Hematopoietic multipotent progenitor cell (in vitro differentiated cells): ENCODE measurements around the gene PAPPA2. TPM values are rescaled to one million over a fixed set of nuclear protein-coding genes. Genes with fewer than 3 reads are reported as not detected.
A peak's percentile ranks its signal among the peaks of the same experiment; 100 is the strongest.

ENCODE experiments used
- DNase-seq, 3 donors: peaks; one replicate each; pipeline ENCODE4 v3.0.0-alpha.2; 2011 to 2015; ENCODE audit warnings: low read depth in 2 of 3, low spot score in 2 of 3
- total RNA-seq: library from RNA; depleted of rRNA; stranded (reverse); fragments of >200 nt; gene quantifications from one replicate; pipeline ENCODE4 v1.2.3, GENCODE V29; 2012

The PAPPA2 gene
- total RNA-seq, 1 donor = under 0.01 TPM

DNA sequence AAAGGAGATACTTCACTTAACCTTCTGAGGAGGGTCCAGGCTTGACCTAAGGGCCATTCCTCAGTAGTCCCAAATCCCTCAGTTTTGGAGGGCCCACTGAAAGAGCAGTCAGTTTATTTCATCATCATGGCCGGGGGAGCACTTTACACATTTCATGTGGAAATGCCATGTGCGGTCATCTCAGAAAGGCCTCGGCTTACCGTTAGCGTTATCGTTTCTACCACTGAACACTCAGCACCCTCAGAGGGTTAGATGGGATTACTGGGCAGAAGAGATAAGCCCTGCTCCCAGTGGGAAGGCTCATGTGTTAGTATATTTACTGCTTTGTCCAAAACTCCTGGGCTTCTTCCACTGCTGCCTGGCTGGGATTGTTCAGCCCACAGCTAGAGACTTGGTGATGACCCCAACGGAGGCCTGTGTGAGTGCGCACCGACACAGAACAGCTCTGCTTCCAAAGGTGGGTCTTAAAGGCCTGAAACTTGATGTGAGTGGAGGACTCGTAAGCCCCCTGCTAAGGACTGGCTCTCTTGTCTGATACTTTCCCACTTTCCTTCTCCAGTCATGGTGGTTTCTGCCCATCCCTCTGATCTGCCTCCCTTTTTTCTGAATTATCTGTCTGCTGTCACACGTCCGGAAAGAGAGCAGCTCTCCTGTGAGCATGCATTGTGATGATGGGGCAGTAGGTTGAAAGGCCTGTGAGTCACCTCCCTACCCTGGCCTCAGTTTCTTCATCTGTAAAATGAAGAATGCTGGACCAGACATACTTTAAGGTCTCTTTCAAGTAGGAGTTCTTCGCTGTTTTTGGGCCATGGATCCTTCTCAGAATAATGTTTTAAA, 417.0 kb downstream of the PAPPA2 start:
- no peak for DNase-seq

DNA sequence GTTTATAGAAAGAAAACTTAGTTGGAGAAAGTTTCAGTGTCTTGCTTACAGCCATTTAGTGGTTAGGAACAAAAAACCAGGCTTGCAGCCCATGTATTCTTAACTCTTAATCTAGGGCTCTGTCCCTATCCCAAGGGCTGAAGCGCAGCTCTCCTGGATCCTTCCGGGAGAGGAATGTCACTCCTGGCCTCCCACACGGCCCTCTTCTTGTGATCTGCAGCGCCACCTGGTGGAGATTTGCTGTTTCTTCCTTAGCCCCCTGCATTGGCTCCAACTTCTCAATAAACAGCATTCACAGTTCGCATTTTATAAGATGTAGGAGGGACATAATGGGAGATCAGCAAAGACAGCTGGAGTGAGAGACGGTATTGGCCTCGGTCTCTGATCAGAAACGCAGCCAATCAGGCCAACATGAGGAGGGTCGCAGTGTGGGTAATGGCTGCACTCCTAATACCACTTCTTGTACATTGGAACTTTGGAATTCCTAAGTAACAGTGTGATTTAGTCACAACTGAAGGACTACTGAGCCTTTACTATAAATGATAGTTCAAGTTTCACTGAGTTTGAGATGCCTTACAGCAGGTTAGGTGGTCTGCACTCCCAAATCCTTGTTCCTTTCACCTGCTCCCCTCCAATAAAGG, 418.1 kb downstream of the PAPPA2 start:
- DNase-seq = peak in 2 of 3 donors; percentile 36 to 62

DNA sequence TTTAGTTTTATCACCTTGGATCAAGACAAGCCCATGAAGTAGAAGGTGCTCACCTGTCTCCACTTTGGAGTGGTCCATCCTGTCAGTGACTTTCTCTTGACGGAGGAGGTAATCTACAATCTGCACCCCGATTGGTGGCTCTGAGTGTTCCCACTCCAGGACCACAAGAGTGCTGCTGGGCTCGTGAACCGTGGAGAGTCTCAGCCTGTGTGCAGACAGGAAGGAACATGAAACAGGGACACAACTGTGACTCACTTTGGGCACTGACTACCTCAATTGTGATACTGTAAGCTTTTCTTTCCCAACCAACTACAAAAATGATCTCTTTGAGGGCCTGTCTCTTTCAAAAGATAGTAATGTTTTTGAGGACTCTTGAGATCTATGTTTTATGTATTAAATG, 421.3 kb downstream of the PAPPA2 start:
- no peak for DNase-seq

DNA sequence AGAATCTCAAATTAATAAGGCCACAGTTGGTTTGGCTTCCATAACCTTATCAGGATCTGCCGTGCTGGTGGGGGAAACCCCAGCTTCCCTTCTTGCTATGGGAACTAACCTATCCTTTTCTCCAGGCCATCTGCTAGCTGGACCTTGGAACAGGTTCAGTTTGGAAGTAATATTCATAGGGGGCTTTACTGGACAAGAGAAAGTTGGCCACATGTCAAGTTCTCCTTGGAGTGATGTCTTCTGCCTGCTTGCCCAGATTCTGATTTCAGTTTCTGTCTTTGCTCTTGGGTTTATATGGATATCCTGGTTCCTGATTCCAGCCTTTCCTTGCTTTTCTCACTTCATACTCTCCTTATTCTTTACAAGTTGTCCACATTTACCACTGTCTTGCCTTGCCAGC, 421.9 kb downstream of the PAPPA2 start:
- no peak for DNase-seq

DNA sequence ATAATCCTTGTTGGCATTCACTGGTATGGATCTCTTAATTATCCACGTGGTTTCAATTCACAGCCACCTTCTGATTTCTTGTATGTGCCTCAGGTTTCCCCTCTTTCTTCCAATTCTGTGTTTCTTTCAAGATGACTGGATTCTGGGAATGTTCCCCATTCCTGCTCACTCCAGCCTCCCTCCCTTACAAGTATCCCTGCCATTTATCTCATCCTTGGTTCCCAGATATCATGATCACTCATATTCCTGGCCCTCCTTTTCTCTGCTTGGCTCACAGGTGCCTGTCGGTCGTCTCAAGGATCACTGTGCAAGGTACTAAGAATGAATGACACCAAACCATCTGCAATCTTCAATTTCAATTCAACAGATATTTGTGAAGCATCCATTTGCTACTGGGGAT, 422.4 kb downstream of the PAPPA2 start:
- DNase-seq = no peak

DNA sequence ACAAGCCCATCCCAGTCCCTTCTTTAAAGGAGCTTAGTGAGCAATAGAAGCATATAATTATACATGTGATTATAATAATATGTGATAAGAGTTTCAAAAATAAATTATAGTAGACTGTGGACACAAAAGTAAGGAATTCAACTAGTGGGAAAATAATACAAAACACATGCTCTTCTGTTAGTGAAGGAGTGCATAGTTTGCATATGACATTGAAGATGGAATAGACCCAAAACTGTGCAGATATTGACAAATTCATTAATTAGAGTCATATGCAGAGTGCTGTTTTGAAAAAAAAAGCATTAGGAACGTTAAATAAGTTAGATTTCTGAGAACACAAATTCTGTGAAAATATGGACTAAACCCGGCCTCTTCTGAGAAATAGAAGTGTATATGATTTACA, 422.8 kb downstream of the PAPPA2 start:
- DNase-seq = no peak

DNA sequence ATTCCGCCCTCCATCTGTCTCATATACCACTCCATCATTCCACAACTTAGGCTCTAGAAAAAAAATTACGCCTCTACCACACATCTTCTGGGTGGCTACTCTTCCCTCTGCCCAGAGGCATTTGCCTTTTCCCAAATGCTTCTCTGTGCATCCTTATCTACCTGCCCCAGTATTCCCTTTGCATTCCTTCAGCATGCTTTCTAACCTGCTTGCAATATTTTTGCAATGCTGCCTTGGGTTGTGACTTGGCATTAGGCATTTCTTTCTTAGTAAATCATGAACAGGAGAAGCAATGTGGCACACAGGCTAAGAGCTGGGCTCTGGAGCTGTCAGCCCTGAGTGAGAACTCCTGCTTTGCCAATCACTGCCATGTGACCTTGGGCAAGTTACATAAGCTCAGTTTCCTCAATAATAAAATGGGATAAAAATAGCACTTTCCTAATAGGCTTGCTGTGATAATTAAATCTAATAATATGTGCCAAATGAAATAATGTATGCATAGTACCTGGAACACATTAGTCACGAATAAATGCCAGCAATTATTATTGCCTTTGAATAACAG, 425.6 kb downstream of the PAPPA2 start:
- no peak for DNase-seq

DNA sequence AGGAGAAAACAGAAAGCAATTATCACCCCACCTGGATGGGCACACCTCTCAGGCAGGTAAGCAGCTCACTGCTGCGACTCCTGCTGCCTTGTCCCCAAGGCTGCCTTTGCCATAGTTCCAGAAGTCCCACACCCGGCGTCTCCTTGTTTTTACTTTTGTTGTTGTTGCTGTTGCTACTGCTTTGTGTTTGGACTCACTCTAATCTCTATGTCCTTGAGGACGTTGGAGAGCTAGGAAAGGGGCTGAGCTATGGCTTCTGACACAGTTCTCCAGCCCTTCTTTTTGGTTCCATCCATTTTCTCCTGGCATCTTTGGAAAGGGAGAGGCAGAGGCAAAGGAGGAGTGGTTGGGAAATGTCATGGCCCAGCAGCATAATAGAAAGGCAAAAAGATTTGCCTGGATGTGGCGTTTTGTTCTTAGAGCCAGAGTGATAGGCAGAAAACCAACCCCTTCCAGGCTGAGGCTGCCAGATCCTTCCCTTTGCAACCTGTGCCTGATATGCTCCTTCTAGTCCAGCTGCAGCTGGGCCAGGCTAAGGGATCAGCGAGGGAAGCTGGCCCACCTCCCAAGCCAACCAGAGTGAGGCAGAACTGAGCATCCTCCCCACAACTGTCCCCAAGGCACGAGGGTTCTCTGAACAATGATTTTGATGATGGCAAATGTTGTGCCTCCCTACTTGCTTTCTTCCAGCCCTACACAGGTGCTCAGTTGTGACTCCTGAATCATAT, 430.8 kb downstream of the PAPPA2 start:
- DNase-seq = no peak

DNA sequence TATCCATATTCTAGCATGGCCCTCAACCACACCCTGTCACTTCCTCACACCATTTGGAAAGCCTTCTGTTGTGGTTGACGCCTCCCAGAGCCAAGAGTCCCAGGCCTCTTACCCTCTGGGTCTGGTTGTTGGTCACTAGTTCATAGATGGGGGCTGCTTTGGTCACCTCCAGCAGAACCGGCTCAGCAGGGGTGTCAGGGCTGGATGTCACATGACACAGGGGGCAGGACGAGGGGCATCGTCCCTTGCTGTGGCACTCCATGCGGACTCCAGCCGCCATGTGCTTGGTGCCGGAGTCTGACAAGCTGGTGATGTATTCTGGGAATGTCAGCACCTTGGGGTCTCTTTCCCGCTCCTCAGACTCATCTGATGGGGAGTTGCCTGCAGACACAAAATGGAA, 431.5 kb downstream of the PAPPA2 start:
- DNase-seq = no peak
